H1 (cell line): Measurements from ENCODE around the gene MED12L. TPM values are rescaled to one million over a fixed set of nuclear protein-coding genes. Genes with fewer than 3 reads are reported as not detected.
A peak's percentile ranks its signal among the peaks of the same experiment; 100 is the strongest.

Experiments used
- CTCF ChIA-PET: fragments of 300-600 bp; sonication (Branson Sonifier 250); formaldehyde crosslinking; loops from one replicate; lab custom pipeline; 2021; ENCODE audit not compliant: partially characterized antibody; lab: Charles Lee
- POLR2A ChIA-PET: fragments of 300-600 bp; sonication (Branson Sonifier 250); formaldehyde crosslinking; loops from one replicate; lab custom pipeline; 2021; ENCODE audit warnings: inconsistent platforms; ENCODE audit not compliant: partially characterized antibody; lab: Charles Lee
- DNase-seq, 2 experiments: peaks; one replicate each; pipeline versions ENCODE4 v3.0.0 to v3.0.0-alpha.2; 2010 to 2022; ENCODE audit warnings: low spot score in 2 of 2, low read depth in 1 of 2, mixed read lengths in 1 of 2
- FAIRE-seq: peaks from 2 replicates; lab custom pipeline; 2011; peaks lifted over from hg19 to GRCh38; lab: Jason Lieb, UNC
- H2AFZ ChIP-seq: 2 replicates; pipeline ENCODE4 v1.8.1; 2012; ENCODE audit warnings: low read length, inconsistent platforms
- H2AK5ac ChIP-seq: 2 replicates; pipeline ENCODE4 v1.6.1; 2013; ENCODE audit warnings: low read depth, low read length
- H2BK120ac ChIP-seq: replicated peaks from 2 replicates; pipeline ENCODE3; 2013; ENCODE audit warnings: low read depth, low read length, inconsistent platforms
- H2BK12ac ChIP-seq: 2 replicates; pipeline ENCODE4 v1.6.1; 2013; ENCODE audit warnings: low read depth, low read length
- H2BK15ac ChIP-seq: 2 replicates; pipeline ENCODE4 v1.6.1; 2013; ENCODE audit warnings: low read length
- H2BK20ac ChIP-seq: 2 replicates; pipeline ENCODE4 v1.6.1; 2013; ENCODE audit warnings: low read length
- H2BK5ac ChIP-seq: 2 replicates; pipeline ENCODE4 v1.6.1; 2013; ENCODE audit warnings: low read depth, low read length
- H3K14ac ChIP-seq: 2 replicates; pipeline ENCODE4 v1.6.1; 2013; ENCODE audit warnings: inconsistent platforms; ENCODE audit not compliant: insufficient read length
- H3K18ac ChIP-seq: 2 replicates; pipeline ENCODE4 v1.6.1; 2013; ENCODE audit warnings: low read length; ENCODE audit errors: extremely low read depth
- H3K23ac ChIP-seq: 2 replicates; pipeline ENCODE4 v1.6.1; 2013; ENCODE audit warnings: inconsistent platforms; ENCODE audit not compliant: insufficient read length
- H3K23me2 ChIP-seq: 2 replicates; pipeline ENCODE4 v1.6.1; 2013; ENCODE audit warnings: low read depth, low read length
- H3K27ac ChIP-seq: 2 replicates; pipeline ENCODE4 v1.6.1; 2011; ENCODE audit warnings: low read depth, low read length, inconsistent platforms
- H3K27me3 ChIP-seq, 4 experiments: replicated peaks in 1 of 4; 1 replicate in 1 of 4; 2 replicates in 3 of 4; pipeline versions ENCODE4 v1.6.1 to v1.8.1; 2011 to 2013; ENCODE audit warnings: low read length in 3 of 4, mild to moderate bottlenecking in 3 of 4, inconsistent platforms in 2 of 4, mixed read lengths in 2 of 4, moderate library complexity in 1 of 4; ENCODE audit not compliant: control insufficient read depth in 3 of 4, insufficient read depth in 3 of 4; ENCODE audit errors: extremely low read depth in 1 of 4
- H3K36me3 ChIP-seq, 4 experiments: 2 replicates each; pipeline versions ENCODE4 v1.6.1 to v1.8.1; 2011 to 2013; ENCODE audit warnings: mild to moderate bottlenecking in 4 of 4, low read length in 3 of 4, moderate library complexity in 2 of 4, control low read depth in 1 of 4, inconsistent platforms in 1 of 4; ENCODE audit not compliant: insufficient read depth in 4 of 4, control insufficient read depth in 2 of 4
- H3K4ac ChIP-seq: replicated peaks from 2 replicates; pipeline ENCODE3; 2013; ENCODE audit warnings: low read length, low read depth, mixed read lengths, inconsistent platforms; ENCODE audit not compliant: insufficient read length
- H3K4me1 ChIP-seq, 4 experiments: replicated peaks in 1 of 4; 1 replicate in 1 of 4; 2 replicates in 3 of 4; pipeline versions ENCODE4 v1.6.1 to v1.8.1; 2011 to 2013; ENCODE audit warnings: low read length in 3 of 4, inconsistent platforms in 2 of 4, mixed read lengths in 1 of 4; ENCODE audit not compliant: insufficient read depth in 4 of 4, control insufficient read depth in 3 of 4
- H3K4me2 ChIP-seq, 2 experiments: 2 replicates each; pipeline versions ENCODE4 v1.6.1 to v1.8.1; 2011 to 2013; ENCODE audit warnings: low read depth in 2 of 2, low read length in 2 of 2, control low read depth in 1 of 2, inconsistent platforms in 1 of 2, mild to moderate bottlenecking in 1 of 2; ENCODE audit not compliant: insufficient read depth in 1 of 2
- H3K4me3 ChIP-seq, 4 experiments: fragments of 200-600, 300-600 bp in 1 of 4; sonication (generic), shearing (Covaris generic), sonication (Bioruptor Twin) in 1 of 4; 2 replicates each; pipeline versions ENCODE4 v1.5.1 to v1.8.1; 2011 to 2016; ENCODE audit warnings: low read length in 4 of 4, low read depth in 3 of 4, control low read depth in 2 of 4, inconsistent platforms in 2 of 4, mild to moderate bottlenecking in 2 of 4, mixed read lengths in 1 of 4, moderate library complexity in 1 of 4; ENCODE audit not compliant: insufficient read depth in 2 of 4; ENCODE audit errors: extremely low read depth in 1 of 4
- H3K56ac ChIP-seq: replicated peaks from 2 replicates; pipeline ENCODE3; 2013; ENCODE audit warnings: low read depth, mild to moderate bottlenecking, mixed read lengths, low read length, inconsistent platforms; ENCODE audit not compliant: insufficient read length
- H3K79me1 ChIP-seq: 2 replicates; pipeline ENCODE4 v1.6.1; 2013; ENCODE audit warnings: low read depth, low read length, control low read depth
- H3K79me2 ChIP-seq, 2 experiments: 2 replicates each; pipeline versions ENCODE4 v1.6.1 to v1.8.1; 2012 to 2013; ENCODE audit warnings: low read length in 2 of 2, mild to moderate bottlenecking in 2 of 2, inconsistent platforms in 1 of 2; ENCODE audit not compliant: insufficient read depth in 2 of 2, control insufficient read depth in 1 of 2
- H3K9ac ChIP-seq, 4 experiments: replicated peaks in 1 of 4; 1 replicate in 1 of 4; 2 replicates in 3 of 4; pipeline versions ENCODE4 v1.6.1 to v1.8.1; 2011 to 2013; ENCODE audit warnings: low read depth in 3 of 4, low read length in 3 of 4, control low read depth in 2 of 4, mild to moderate bottlenecking in 2 of 4, moderate library complexity in 2 of 4, inconsistent platforms in 1 of 4; ENCODE audit errors: extremely low read depth in 1 of 4
- H3K9me3 ChIP-seq, 2 experiments: 2 replicates each; pipeline versions ENCODE4 v1.6.1 to v1.8.1; 2012 to 2013; ENCODE audit warnings: mild to moderate bottlenecking in 2 of 2, moderate library complexity in 2 of 2, control low read depth in 1 of 2, inconsistent platforms in 1 of 2, low read depth in 1 of 2, low read length in 1 of 2, mixed read lengths in 1 of 2; ENCODE audit not compliant: insufficient read depth in 2 of 2
- H4K20me1 ChIP-seq, 2 experiments: replicated peaks in 1 of 2; 2 replicates each; pipeline versions ENCODE3 to v1.8.1; 2011 to 2013; ENCODE audit warnings: inconsistent platforms in 2 of 2, low read length in 2 of 2, mild to moderate bottlenecking in 1 of 2; ENCODE audit not compliant: insufficient read depth in 2 of 2, control insufficient read depth in 1 of 2
- H4K5ac ChIP-seq: 2 replicates; pipeline ENCODE4 v1.6.1; 2013; ENCODE audit warnings: low read length, low read depth, mixed read lengths, inconsistent platforms; ENCODE audit not compliant: insufficient read length
- H4K8ac ChIP-seq: 2 replicates; pipeline ENCODE4 v1.8.0; 2013; ENCODE audit warnings: mild to moderate bottlenecking, moderate library complexity, low read length, inconsistent platforms; ENCODE audit not compliant: insufficient read depth; ENCODE audit errors: extremely low read depth
- H4K91ac ChIP-seq: replicated peaks from 2 replicates; pipeline ENCODE3; 2013; ENCODE audit warnings: low read length, mixed read lengths, inconsistent platforms; ENCODE audit not compliant: insufficient read length
- EP300 ChIP-seq, 2 experiments: IDR thresholded peaks; 1 replicate in 1 of 2; 2 replicates in 1 of 2; pipeline ENCODE4 v1.6.1; 2011 to 2012; ENCODE audit warnings: low read depth in 2 of 2, low read length in 2 of 2, mild to moderate bottlenecking in 2 of 2, borderline replicate concordance in 1 of 2, inconsistent platforms in 1 of 2, moderate library complexity in 1 of 2
- NRF1 ChIP-seq: IDR thresholded peaks from 2 replicates; pipeline ENCODE4 v1.6.1; 2011; ENCODE audit warnings: mild to moderate bottlenecking, low read depth, low read length, improper control_type of control experiment
- YY1 ChIP-seq: IDR thresholded peaks from 2 replicates; pipeline ENCODE4 v1.6.1; 2011; ENCODE audit warnings: low read depth, mild to moderate bottlenecking, low read length
- WGBS, 2 experiments: shearing (Covaris generic) in 1 of 2; methylation state at CpG; one replicate each; pipeline versions ENCODE4 v1.1.6 to v1.1.7; 2013 to 2015; ENCODE audit warnings: low lambda C conversion rate in 2 of 2, mixed read lengths in 2 of 2, inconsistent platforms in 1 of 2, low coverage in 1 of 2, missing lambda C conversion rate in 1 of 2; ENCODE audit not compliant: insufficient replicate concordance in 2 of 2, insufficient coverage in 1 of 2, insufficient read length in 1 of 2; ENCODE audit errors: extremely low coverage in 1 of 2, missing lambda C conversion rate in 1 of 2; 5-methylcytosine and 5-hydroxymethylcytosine counted together
- polyA plus RNA-seq, 7 experiments: library from polyadenylated mRNA; depleted of rRNA in 3 of 7; stranded (reverse) in 5 of 7; unstranded in 2 of 7; fragments of >200 nt in 5 of 7; fragments of 200-250 nt in 2 of 7; gene quantifications; 1 replicate in 5 of 7; 2 replicates in 1 of 7; 4 replicates in 1 of 7; pipeline versions ENCODE4 v1.2.1 to v1.2.3, GENCODE V29; 2011 to 2013; ENCODE audit warnings: missing spikeins in 2 of 7, mixed read lengths in 2 of 7
- total RNA-seq: library from RNA; stranded (reverse); fragmentation: NEBNext Ultra II Directional; extraction: Animal tissue kit (Norgen Biotek cat#: 25700); gene quantifications from 2 replicates; pipeline ENCODE4 v1.2.1, GENCODE V29; 2021

The MED12L gene
- total and polyA plus RNA-seq, 2 of the 8 experiments (the other 6 are each of a cell fraction or from before 2014, with no cell fraction given): 3.6 to 26.2 TPM

GRCh38 chr3:151265866-151266265, 180.4 kb downstream of the MED12L start:
- FAIRE-seq: peak; percentile 96
- no peak overlapping the region for H2BK120ac ChIP-seq
- peak in 1 of 2 experiments; percentile 17 for DNase-seq

More at GRCh38 chr3:151265866-151266265, 180.4 kb downstream of the MED12L start:
- ChIA-PET CTCF (interaction anchor here (1.5 to 3.4 kb wide), 3 partner anchors 14 to 41 kb away, joined by 3 to 13 read pairs (median 6); no protein-coding TSS in a partner anchor), POLR2A (no interaction called here)
- Histone ChIP-seq H4K8ac (no peak overlapping the region), H3K56ac (no peak overlapping the region), H3K9me3 (no peaks in the 10 kb centered on the region), H2BK12ac (no peak overlapping the region), H3K4ac (no peak overlapping the region), H2AK5ac (no peak overlapping the region), H3K27ac (peak overlapping the region; percentile 61; the same call in 1 of the 2 replicates), H3K36me3 (no peaks in the 10 kb centered on the region), H4K91ac (no peak overlapping the region), H3K18ac (no peak overlapping the region), H3K23ac (no peak overlapping the region), H3K27me3 (no peaks in the 10 kb centered on the region), H3K23me2 (no peaks in the 10 kb centered on the region; the same call in 1 of the 2 replicates), H3K79me1 (no peaks in the 10 kb centered on the region; the same call in 1 of the 2 replicates), H2BK20ac (no peak overlapping the region), H3K4me2 (no peak overlapping the region), H3K9ac (no peak overlapping the region), H2BK15ac (0 out of 2 replicates have a peak overlapping the region, but pooled peaks have one; percentile 23), H2BK5ac (no peak overlapping the region; the same call in 1 of the 2 replicates), H3K4me3 (no peak overlapping the region), H3K79me2 (no peaks in the 10 kb centered on the region), H4K5ac (no peak overlapping the region), H3K4me1 (peaks cover 0 to 7% (median 3%) of the 10 kb centered on the region in 4 experiments; a peak in 2 of 7 replicates), H3K14ac (no peak overlapping the region), H2AFZ (no peak overlapping the region), H4K20me1 (no peaks in the 10 kb centered on the region)
- 76% methylated on average over 5 of the region's 5 CpGs; no CpG with 5 or more reads in 1 of the 2 experiments for WGBS, 2 experiments
- TF ChIP-seq EP300 (IDR thresholded peaks at IDR 0.05; ENCODE audit: borderline replicate concordance in 1 of 2, low read depth in 2 of 2, low read length in 2 of 2): 0 out of 3 replicates have a peak, but pooled peaks of 1 of the 2 experiments have one; percentile 9
- peak; percentile 85 for TF ChIP-seq YY1
- TF ChIP-seq NRF1: no peak
